AG09309 (cell line): Measurements from ENCODE around the gene FOXD3.
"Not testable (repeated sequence)": the region's sequence is repeated elsewhere in the genome, so short reads cannot be mapped to it uniquely, and the experiment has no call there.

ENCODE experiments used
- DNase-seq: peaks from one replicate; pipeline ENCODE4 v3.0.0-alpha.2; 2010; ENCODE audit warnings: low read depth
- H3K4me3 ChIP-seq: 2 replicates; pipeline ENCODE4 v1.5.1; 2011; ENCODE audit warnings: mild to moderate bottlenecking, low read depth, low read length, moderate library complexity; ENCODE audit not compliant: control insufficient read depth
- TF ChIP-seq, protein P1 (sequence below): IDR thresholded peaks from 2 replicates; pipeline ENCODE4 v1.5.1; 2011; ENCODE audit warnings: mild to moderate bottlenecking, low read depth, low read length, inconsistent platforms; ENCODE audit not compliant: insufficient read depth, control insufficient read depth; ENCODE audit errors: missing control alignments

Gene FOXD3

DNA sequence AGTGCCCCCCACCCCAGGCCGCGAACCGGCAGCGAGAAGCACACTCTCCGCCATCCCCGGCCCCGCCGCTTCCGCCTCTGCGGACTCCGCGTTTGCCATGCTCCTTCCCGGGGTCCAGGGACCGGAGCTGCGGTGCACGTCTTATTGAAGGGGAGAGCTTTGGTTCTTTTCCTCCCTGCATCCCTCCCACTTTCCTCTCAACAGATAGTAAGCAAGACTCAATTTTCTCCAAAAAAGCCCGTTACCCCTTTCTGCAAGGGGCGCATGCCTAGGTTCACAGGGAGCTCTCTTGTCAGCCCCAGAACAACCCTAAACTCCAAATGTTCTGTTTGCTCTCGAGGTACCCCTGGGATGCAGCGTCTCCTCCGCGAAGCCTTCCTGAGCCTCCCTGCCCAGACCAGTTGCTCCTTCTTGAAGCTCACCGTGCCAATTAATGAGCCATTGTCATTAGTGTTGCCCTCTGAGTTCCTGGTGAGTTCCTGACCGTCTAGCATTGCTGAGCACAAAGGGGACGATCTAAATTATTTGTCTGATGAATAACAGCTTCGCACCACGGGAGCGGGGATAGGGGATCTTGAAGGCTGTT, 8.1 kb downstream of the FOXD3 start:
- no peak for DNase-seq
- H3K4me3 ChIP-seq: no peak overlapping the region
- TF ChIP-seq, protein P1, sequence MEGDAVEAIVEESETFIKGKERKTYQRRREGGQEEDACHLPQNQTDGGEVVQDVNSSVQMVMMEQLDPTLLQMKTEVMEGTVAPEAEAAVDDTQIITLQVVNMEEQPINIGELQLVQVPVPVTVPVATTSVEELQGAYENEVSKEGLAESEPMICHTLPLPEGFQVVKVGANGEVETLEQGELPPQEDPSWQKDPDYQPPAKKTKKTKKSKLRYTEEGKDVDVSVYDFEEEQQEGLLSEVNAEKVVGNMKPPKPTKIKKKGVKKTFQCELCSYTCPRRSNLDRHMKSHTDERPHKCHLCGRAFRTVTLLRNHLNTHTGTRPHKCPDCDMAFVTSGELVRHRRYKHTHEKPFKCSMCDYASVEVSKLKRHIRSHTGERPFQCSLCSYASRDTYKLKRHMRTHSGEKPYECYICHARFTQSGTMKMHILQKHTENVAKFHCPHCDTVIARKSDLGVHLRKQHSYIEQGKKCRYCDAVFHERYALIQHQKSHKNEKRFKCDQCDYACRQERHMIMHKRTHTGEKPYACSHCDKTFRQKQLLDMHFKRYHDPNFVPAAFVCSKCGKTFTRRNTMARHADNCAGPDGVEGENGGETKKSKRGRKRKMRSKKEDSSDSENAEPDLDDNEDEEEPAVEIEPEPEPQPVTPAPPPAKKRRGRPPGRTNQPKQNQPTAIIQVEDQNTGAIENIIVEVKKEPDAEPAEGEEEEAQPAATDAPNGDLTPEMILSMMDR: no peak

DNA sequence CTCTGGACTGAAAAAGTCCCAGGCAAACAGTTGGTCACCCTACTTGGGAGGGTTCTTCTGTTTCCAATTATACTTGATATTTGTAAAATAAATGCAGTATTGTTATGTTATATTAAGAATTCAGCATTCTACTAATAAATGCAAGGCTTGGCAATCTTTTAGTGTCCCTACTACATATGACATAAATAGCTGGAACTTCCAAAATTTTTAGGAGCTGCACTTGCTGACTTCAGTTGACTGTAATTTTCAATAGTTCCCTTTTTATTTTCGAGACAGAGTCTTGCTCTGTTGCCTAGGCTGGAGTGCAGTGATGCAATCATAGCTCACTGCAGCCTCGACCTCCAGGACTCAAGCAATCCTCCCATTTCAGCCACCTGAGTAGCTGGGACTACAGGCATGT, 20.0 kb downstream of the FOXD3 start:
- H3K4me3 ChIP-seq: no peak overlapping the region
- no peak for DNase-seq
- TF ChIP-seq, protein P1: no peak

DNA sequence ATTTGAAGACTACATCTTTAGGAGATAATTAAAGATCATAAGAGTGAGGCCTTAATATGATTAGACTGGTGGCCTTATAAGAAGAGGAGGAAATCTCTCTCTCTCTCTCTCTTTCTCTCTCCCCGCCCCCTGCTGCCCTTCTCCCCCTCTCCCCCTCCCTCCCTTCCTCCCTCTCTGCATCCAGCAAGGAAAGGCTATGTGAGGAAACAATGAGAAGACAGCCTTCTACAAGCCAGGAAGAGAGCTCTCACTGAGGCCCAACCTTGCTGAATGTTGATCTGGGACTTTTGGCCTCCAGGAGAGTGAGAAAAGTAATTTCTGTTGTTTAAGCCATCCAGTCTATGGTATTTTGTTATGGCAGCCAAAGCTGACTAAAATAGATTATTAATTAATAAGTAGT, 21.6 kb downstream of the FOXD3 start:
- TF ChIP-seq, protein P1: no peak
- no peak overlapping the region for H3K4me3 ChIP-seq
- DNase-seq: no peak

DNA sequence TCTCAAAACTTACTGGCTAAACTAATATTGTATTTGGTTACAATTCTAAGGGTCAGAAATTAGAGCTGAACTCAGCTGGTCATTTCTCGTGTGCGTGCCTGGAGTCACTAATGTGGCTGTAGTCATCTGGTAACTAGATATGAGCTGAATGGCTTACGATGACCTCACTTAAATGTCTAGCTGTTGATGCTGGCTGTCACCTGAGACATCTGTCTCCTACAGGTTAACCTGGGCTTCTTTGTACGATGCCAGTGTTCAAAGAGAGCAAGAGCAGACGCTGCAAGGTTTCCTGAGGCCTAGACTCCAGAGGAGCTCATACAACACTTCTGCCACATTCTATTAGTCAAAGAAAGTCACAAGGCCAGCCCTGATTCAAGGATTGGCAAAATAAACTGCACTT, 28.0 kb downstream of the FOXD3 start:
- H3K4me3 ChIP-seq: no peak overlapping the region
- DNase-seq: no peak
- TF ChIP-seq, protein P1: no peak

DNA sequence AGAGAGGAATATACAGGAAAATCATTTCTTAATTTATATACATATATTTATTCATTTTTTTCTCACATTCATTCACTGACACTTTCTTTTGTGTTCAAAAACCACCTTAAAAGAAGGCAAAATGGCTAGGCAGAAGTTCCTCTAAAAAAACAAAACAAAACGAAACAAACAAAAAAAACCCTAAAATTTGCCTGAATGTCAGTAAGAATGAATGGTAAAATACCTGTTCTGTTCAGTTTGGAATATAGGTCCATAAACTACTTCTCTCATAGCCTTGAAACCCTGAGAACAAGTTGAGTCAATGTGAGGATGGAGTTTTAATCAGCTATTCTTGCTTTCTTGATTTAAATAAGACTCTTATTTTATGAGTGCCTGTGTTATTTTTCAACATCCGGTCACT, 30.4 kb downstream of the FOXD3 start:
- H3K4me3 ChIP-seq: no peak overlapping the region
- TF ChIP-seq, protein P1: no peak
- no peak for DNase-seq

DNA sequence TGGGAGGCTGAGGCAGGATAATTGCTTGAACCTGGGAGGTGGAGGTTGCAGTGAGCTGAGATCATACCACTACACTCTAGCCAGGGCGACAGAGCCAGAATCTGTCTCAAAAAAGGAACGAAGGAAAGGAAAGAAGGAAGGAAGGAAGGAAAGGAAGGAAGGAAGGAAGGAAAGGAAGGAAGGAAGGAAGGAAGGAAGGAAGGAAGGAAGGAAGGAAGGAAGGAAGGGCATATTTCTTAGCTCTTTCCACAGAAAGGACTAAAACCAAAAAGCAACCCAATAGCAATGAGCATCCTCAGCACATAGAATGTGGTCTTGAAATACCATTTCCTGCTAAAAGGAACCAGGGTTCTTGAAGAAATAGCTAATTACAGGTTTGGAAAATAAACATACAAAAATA, 33.9 kb downstream of the FOXD3 start:
- H3K4me3 ChIP-seq, DNase-seq: not testable (repeated sequence)

DNA sequence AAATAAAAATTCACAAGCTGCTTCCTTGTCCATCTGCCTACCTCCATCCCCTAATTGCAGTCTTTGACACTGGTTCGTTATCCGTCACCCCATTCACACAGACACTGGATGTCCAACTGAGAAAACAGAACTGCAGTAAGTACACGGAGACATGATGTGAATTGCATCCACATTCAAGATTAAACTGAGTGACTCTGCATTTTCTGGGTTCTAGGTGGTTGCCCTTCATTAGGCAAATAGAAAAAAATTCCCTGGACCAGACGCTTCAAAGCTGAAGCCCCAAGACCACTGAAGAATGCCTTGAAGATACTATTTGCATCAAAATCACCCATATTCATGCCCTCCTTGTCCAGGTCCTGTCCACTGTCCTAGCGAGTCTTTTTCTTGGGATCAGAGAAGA, 37.2 kb downstream of the FOXD3 start:
- TF ChIP-seq, protein P1: no peak
- H3K4me3 ChIP-seq: no peak overlapping the region
- DNase-seq: no peak
